Measurements from ENCODE around the gene RSPRY1.

RSPRY1 gene

GRCh38 chr16:57146040-57146647 lies 40.0 kb upstream of the RSPRY1 start:
- no peaks in the 10 kb centered on the region for H3K27me3 ChIP-seq (ENCODE audit: control insufficient read depth in 1 of 2, insufficient read depth in 2 of 2, low read length in 2 of 2)
- no peaks in the 10 kb centered on the region for H3K9me3 ChIP-seq (ENCODE audit: low read length)
- peaks cover 7% of the 10 kb centered on the region for H3K36me3 ChIP-seq (ENCODE audit: insufficient read depth, low read length)
- peaks cover 12% of the 10 kb centered on the region for H3K4me1 ChIP-seq (ENCODE audit: insufficient read depth, low read length)
- H3K9ac ChIP-seq (ENCODE audit: low read length) = no peak overlapping the region
- no peak overlapping the region for H3K4me3 ChIP-seq (ENCODE audit: low read depth in 1 of 2, low read length in 2 of 2)
- no peak overlapping the region for H3K27ac ChIP-seq (ENCODE audit: low read depth, low read length)

DNA sequence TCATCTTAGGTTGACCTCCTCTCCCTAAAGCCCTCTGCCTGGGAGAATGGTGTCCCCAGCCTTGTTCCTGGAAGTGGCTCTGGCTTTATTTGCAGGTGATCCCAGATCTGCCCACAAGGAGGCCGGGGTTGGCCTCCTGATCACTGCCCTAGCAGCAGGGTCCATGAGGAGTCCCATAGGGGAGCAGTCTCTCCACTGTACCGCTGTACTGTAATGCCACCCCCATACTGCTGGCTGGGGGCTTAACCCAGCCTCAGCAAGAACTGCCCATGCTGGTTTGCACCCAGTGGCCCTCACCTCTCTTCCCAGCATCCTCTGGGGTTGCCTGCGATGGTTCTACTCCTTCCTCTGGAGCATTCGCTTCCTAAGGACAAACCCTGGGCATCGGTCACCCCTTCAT lies 39.4 kb upstream of the RSPRY1 start:
- Histone ChIP-seq H3K9me3 (ENCODE audit: low read length) (no peaks in the 10 kb centered on the region), H3K36me3 (ENCODE audit: insufficient read depth, low read length) (peaks cover 9% of the 10 kb centered on the region), H3K27me3 (ENCODE audit: control insufficient read depth in 1 of 2, insufficient read depth in 2 of 2, low read length in 2 of 2) (no peaks in the 10 kb centered on the region), H3K4me1 (ENCODE audit: insufficient read depth, low read length) (peaks cover 12% of the 10 kb centered on the region), H3K27ac (ENCODE audit: low read depth, low read length) (no peak overlapping the region), H3K4me3 (ENCODE audit: low read depth in 1 of 2, low read length in 2 of 2) (no peak overlapping the region), H3K9ac (ENCODE audit: low read length) (no peak overlapping the region)

DNA sequence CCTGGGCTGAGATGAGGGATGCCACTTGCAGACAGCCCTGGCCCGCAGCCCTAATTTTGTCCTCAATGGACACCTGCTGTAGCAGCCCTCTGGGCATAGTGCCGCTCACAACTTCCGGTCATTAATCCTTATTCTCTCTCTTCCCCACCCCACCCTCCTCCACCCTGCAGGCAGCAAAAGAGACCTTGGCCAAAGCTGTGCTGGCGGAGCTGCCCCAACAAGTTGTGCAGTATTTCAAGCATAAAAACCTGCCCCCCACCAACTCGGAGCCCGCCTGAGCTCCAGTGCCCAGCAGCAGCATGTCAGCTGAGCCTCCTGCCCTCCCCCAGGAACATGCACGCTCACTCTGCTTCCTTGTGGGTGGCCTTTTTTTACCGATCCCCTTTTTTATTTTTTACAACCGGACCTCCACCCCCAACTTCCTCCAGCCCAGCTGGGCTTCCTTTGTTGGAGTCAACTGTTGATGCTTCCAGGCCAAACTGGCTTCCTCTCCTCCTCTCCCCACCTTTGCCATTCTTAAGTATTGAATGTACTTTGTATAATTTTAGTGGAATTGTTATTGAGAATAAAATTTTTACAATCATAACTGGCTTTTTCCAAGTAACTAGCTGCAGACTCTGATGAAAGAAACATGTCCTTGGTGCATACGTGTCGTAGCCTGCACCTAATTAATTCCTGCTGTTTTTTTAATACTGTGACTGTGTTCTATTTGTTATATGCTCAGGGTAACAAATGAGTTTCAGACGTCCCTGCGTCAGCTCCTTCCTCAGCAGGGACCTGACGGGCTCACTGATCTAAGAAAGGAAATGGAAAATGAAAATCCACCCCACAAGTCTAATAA lies 38.5 kb upstream of the RSPRY1 start:
- H3K9me3 ChIP-seq (ENCODE audit: low read length) = no peaks in the 10 kb centered on the region
- H3K36me3 ChIP-seq (ENCODE audit: insufficient read depth, low read length) = peaks cover 12% of the 10 kb centered on the region
- no peak overlapping the region for H3K9ac ChIP-seq (ENCODE audit: low read length)
- H3K27ac ChIP-seq (ENCODE audit: low read depth, low read length) = no peak overlapping the region
- no peaks in the 10 kb centered on the region for H3K27me3 ChIP-seq (ENCODE audit: control insufficient read depth in 1 of 2, insufficient read depth in 2 of 2, low read length in 2 of 2)
- peaks cover 12% of the 10 kb centered on the region for H3K4me1 ChIP-seq (ENCODE audit: insufficient read depth, low read length)
- no peak overlapping the region for H3K4me3 ChIP-seq (ENCODE audit: low read depth in 1 of 2, low read length in 2 of 2)

DNA sequence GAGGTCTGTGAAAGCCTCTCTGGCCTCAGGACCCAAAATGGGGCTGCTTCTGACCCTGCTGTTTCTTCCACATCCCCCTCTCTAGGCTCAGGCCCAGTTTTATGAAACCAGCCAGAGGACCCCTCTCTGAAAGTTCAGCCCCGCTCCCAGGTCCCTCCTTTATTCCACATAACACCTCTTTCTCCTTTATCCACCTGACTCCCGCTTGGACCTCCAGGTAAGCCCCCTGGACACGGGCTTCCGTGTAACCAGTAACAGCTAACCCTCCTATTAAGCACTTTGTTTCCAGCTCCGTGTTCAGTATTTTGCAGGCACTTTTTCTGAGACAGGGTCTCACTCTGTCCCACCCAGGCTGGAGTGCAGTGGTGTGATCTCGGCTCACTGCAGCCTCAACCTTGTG lies 37.6 kb upstream of the RSPRY1 start:
- Histone ChIP-seq H3K9ac (ENCODE audit: low read length) (no peak overlapping the region), H3K36me3 (ENCODE audit: insufficient read depth, low read length) (peaks cover 21% of the 10 kb centered on the region), H3K9me3 (ENCODE audit: low read length) (no peaks in the 10 kb centered on the region), H3K4me1 (ENCODE audit: insufficient read depth, low read length) (peaks cover 18% of the 10 kb centered on the region), H3K4me3 (ENCODE audit: low read depth in 1 of 2, low read length in 2 of 2) (no peak overlapping the region), H3K27ac (ENCODE audit: low read depth, low read length) (no peak overlapping the region), H3K27me3 (ENCODE audit: control insufficient read depth in 1 of 2, insufficient read depth in 2 of 2, low read length in 2 of 2) (no peaks in the 10 kb centered on the region)

DNA sequence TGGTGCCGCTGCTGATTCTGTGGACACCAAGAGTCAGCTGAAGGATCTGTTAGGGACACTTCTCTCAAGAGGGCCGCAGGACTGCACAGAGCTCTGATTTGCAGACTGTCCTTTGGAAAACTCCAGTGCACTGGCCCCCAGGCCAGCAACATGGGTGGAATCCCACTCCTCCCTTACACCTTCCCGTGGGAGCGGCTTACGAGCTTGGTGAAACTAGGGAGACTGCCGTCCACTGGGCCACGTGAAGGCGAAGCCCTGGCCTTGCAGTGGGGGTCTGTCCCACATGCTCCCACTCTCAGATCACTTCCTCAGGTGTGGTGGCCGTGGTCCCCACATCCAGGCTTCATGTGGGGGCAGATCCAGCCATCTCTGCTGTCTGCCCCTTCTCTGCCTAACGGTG lies 36.7 kb upstream of the RSPRY1 start:
- no peak overlapping the region for H3K27ac ChIP-seq (ENCODE audit: low read depth, low read length)
- no peaks in the 10 kb centered on the region for H3K9me3 ChIP-seq (ENCODE audit: low read length)
- H3K36me3 ChIP-seq (ENCODE audit: insufficient read depth, low read length) = peaks cover 22% of the 10 kb centered on the region
- H3K9ac ChIP-seq (ENCODE audit: low read length) = no peak overlapping the region
- H3K4me3 ChIP-seq (ENCODE audit: low read depth in 1 of 2, low read length in 2 of 2) = no peak overlapping the region
- H3K27me3 ChIP-seq (ENCODE audit: control insufficient read depth in 1 of 2, insufficient read depth in 2 of 2, low read length in 2 of 2) = no peaks in the 10 kb centered on the region
- H3K4me1 ChIP-seq (ENCODE audit: insufficient read depth, low read length) = peaks cover 23% of the 10 kb centered on the region

DNA sequence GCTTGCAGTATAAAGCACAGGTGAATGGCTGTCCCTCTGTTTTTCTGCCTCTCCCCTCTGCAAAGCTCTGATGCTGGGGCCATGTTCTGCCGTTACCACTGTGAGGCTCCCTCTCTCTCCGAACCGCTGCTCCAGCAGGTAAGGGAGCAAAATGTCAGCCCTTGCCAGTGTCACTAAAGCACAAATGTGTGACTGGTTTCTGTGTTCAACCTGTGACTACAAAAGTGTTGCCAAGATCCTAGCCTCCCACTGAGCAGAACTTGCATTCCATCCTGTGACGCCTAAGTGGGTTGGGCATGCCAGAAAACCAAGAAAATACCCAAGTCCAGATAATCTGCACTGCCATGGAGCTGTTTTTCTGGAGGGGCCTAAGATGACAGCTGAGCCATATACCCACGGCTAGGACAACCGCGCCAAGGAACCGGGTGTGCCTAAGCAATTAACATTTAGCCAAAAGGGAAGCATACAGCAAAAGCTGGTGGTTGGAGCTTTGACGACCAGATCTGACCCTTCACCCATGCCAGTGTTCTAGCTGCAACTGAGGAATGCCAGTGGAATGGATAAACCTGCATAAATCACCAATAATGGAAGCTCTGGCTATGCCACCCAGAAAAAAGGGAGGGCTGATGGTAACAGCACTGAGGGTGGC lies 35.3 kb upstream of the RSPRY1 start:
- Histone ChIP-seq H3K27ac (ENCODE audit: low read depth, low read length) (no peak overlapping the region), H3K9me3 (ENCODE audit: low read length) (no peaks in the 10 kb centered on the region), H3K4me1 (ENCODE audit: insufficient read depth, low read length) (peaks cover 23% of the 10 kb centered on the region), H3K9ac (ENCODE audit: low read length) (no peak overlapping the region), H3K27me3 (ENCODE audit: control insufficient read depth in 1 of 2, insufficient read depth in 2 of 2, low read length in 2 of 2) (no peaks in the 10 kb centered on the region), H3K36me3 (ENCODE audit: insufficient read depth, low read length) (peaks cover 24% of the 10 kb centered on the region), H3K4me3 (ENCODE audit: low read depth in 1 of 2, low read length in 2 of 2) (no peak overlapping the region)

- Histone ChIP-seq H3K36me3 (ENCODE audit: insufficient read depth, low read length) (peaks cover 29% of the 10 kb centered on the region), H3K9me3 (ENCODE audit: low read length) (no peaks in the 10 kb centered on the region), H3K4me3 (ENCODE audit: low read depth in 1 of 2, low read length in 2 of 2) (no peak overlapping the region), H3K4me1 (ENCODE audit: insufficient read depth, low read length) (peaks cover 23% of the 10 kb centered on the region), H3K27ac (ENCODE audit: low read depth, low read length) (no peak overlapping the region), H3K9ac (ENCODE audit: low read length) (no peak overlapping the region), H3K27me3 (ENCODE audit: control insufficient read depth in 1 of 2, insufficient read depth in 2 of 2, low read length in 2 of 2) (no peaks in the 10 kb centered on the region)
Measured at GRCh38 chr16:57151369-57151768, 34.8 kb upstream of the RSPRY1 start.

DNA sequence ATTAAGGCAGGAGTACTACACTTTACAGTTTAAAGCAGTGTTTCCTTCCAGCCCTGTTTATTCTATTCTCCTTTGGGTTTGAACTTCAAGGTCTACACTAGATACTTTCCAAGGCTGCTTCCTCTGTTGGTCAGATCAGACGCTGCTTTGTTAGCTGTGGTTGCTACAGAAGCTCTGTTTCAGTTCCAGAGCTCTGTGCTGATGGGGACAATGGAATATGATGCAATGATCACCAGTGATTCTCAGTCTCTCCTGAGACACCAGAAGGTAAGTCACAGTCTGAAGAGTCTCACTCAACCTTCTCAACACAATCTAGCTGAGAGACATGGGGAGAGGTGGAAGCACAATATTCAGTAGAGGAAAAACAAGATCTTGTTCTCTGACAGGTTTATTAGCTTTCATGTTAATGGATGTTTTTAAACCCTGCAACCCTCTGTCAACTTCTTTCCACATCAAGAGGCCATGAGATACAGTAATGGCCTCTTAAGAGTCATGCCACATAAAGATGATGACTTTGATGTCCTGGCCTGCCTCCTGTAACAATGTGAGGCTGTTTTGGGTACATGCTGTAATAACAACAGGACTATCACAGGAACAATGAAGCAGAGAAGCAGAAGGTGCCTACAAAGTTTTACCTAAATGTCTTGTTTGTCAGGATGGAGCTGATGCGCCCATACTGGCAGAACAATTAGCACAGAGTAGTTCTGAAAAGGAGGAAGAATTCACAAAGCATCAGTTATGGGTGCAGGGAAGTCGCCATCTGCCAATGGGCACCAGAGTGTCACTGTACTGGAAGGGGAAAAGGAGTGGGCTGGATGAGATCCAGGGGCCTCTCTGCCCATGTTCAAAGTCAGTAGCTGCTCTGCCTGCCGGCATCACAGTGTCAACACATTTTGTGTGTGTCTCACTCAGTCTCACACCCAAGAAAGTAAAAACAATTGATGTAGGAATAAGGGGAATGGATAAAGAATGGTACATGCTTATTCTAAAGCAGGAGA lies 33.7 kb upstream of the RSPRY1 start:
- H3K27ac ChIP-seq (ENCODE audit: low read depth, low read length) = no peak overlapping the region
- H3K4me1 ChIP-seq (ENCODE audit: insufficient read depth, low read length) = peaks cover 19% of the 10 kb centered on the region
- H3K4me3 ChIP-seq (ENCODE audit: low read depth in 1 of 2, low read length in 2 of 2) = no peak overlapping the region
- H3K9ac ChIP-seq (ENCODE audit: low read length) = no peak overlapping the region
- no peaks in the 10 kb centered on the region for H3K9me3 ChIP-seq (ENCODE audit: low read length)
- H3K36me3 ChIP-seq (ENCODE audit: insufficient read depth, low read length) = peaks cover 33% of the 10 kb centered on the region
- H3K27me3 ChIP-seq (ENCODE audit: control insufficient read depth in 1 of 2, insufficient read depth in 2 of 2, low read length in 2 of 2) = no peaks in the 10 kb centered on the region

DNA sequence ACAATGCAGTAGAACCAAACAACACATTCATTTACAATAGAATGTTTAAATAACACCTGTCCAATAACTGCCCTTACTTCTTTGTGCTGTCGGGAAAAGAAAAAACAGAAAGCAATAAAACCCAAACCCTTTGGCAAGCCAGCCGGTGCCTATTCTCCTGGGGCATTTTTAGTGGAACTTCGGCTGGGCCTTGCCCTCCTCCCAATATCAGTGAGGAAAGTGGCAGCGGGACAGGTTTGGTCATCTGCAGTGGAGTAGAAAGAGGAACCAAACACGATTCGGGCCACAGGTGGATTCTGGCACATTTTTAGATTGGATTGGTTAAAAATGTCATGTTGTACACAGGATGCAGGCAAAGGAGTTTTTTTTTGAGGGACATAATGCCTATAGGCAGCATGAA lies 32.3 kb upstream of the RSPRY1 start:
- H3K27ac ChIP-seq (ENCODE audit: low read depth, low read length) = no peak overlapping the region

DNA sequence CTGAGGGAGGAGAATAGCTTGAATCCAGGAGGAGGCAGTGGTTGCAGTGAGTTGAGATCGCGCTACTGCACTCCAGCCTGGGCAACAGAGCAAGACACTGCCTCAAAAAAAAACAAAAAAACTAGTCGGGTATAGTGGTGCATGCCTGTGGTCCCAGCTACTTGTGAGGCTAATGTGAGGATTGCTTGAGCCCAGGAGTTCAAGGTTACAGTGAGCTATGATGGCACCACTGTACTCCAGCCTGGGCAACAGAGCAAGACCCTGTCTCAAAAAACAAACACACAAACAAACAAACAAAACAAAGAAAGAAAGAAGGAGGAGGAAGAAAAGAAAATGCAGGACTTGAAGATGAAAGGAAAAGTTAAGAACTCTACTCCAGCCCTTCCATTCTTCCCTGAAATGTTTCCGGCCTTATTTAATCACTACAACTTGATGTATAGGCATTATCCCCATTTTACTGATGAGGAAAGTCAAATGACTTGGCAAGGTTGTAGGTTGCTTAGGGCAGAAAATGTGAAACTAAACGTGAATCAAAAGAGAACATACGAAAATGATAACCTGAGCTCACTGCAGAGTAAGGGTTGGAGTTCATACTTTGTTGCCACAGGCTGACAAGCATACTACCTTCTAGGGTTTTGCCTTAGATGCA lies 30.3 kb upstream of the RSPRY1 start:
- H3K27ac ChIP-seq (ENCODE audit: low read depth, low read length) = no peak overlapping the region
- no peak overlapping the region for H3K4me3 ChIP-seq (ENCODE audit: low read depth in 1 of 2, low read length in 2 of 2)
- H3K9me3 ChIP-seq (ENCODE audit: low read length) = no peaks in the 10 kb centered on the region
- peaks cover 11% of the 10 kb centered on the region for H3K4me1 ChIP-seq (ENCODE audit: insufficient read depth, low read length)
- peaks cover 43% of the 10 kb centered on the region for H3K36me3 ChIP-seq (ENCODE audit: insufficient read depth, low read length)
- no peaks in the 10 kb centered on the region for H3K27me3 ChIP-seq (ENCODE audit: control insufficient read depth in 1 of 2, insufficient read depth in 2 of 2, low read length in 2 of 2)
- no peak overlapping the region for H3K9ac ChIP-seq (ENCODE audit: low read length)

More for the DNA sequence above, 32.3 kb upstream of the RSPRY1 start:
- H3K9ac ChIP-seq (ENCODE audit: low read length) = no peak overlapping the region
- H3K27me3 ChIP-seq (ENCODE audit: control insufficient read depth in 1 of 2, insufficient read depth in 2 of 2, low read length in 2 of 2) = no peaks in the 10 kb centered on the region
- peaks cover 11% of the 10 kb centered on the region for H3K4me1 ChIP-seq (ENCODE audit: insufficient read depth, low read length)
- H3K36me3 ChIP-seq (ENCODE audit: insufficient read depth, low read length) = peaks cover 37% of the 10 kb centered on the region
- H3K4me3 ChIP-seq (ENCODE audit: low read depth in 1 of 2, low read length in 2 of 2) = no peak overlapping the region
- H3K9me3 ChIP-seq (ENCODE audit: low read length) = no peaks in the 10 kb centered on the region
